GM19043 (cell line): ENCODE results near the gene HAUS2.
"Not testable (repeated sequence)": the region's sequence is repeated elsewhere in the genome, so short reads cannot be mapped to it uniquely, and the experiment has no call there.

Source experiments
- ATAC-seq: cut with Tn5 transposase; IDR thresholded peaks from one replicate; pipeline ENCODE4 v1.9.1; 2021; ENCODE audit warnings: low read depth; ENCODE audit not compliant: unreplicated experiment

Gene HAUS2

DNA sequence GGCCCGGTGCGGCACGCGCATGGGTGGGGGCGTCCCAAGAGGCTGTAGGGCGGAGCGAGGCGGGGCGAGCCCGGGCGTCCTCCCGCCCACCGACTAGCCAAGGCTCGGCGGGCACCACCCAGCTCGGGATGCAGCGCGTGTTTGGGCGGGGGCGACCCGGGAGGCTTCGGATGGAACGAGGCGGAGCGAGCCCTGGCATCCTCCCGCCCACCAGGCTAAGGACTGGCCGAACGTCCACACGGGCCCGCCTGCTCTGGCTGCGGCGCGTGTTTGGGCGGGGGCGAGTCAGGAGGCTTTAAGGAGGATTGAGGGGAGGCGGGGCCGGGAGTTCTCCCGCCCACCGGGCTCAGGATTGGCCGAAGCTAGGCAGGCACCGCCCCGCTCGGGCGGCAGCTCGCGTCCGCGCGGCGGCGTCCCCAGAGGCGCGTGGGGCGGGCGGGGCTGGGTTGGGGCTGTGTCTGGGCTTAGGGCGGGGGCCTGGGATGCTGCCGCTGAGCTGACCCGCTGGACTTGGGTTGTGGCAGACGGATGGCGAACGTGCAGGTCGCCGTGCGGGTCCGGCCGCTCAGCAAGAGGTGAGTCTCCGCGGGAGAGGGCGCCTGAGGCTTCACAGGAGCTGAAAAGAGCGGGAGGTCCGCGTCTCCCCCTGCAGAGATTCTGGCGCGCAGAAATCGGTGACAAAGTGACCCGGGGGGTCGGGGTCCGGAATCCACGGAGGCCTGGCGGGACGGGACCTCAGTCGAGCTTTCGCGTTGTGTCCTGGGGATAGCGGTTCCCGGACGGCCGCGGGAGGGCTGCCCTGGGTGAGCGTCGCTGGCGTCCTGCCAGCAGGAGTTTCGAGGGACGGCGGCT, 26.8 kb downstream of the HAUS2 start, which contains the start of gene STARD9:
STARD9 (plus strand) TSS at position 419 of the 852 bp plus-strand sequence; CDS start at position 529, 110 bp downstream.
- peak; percentile 92 for ATAC-seq

DNA sequence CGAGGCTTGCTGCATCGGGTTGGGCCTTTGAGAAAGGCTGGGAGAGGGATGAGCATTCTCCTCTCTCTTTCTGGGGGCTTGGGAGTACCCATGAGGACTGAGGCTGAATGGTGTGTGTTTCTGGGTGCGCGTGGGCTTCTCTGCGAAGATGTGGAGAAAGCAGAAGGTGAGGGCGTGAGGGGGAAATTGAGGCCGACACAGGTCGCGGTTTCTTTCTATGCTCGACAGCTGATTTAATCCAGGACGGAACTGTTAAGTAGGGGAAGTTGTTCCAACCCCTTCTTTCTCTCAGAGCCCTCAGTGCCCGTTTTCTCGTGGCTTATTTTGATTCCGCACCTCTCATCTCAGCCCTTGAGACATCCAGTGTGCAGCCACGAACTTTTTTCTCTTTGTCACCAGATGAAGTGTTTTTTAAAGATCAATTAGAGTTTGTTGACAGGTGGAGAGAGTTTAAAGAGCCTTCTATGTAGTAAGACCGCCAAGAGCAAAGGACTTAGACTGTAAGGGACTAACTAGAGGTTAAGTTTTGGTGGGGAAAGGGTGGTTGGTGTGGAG, 27.5 kb downstream of the HAUS2 start:
- ATAC-seq = no peak

DNA sequence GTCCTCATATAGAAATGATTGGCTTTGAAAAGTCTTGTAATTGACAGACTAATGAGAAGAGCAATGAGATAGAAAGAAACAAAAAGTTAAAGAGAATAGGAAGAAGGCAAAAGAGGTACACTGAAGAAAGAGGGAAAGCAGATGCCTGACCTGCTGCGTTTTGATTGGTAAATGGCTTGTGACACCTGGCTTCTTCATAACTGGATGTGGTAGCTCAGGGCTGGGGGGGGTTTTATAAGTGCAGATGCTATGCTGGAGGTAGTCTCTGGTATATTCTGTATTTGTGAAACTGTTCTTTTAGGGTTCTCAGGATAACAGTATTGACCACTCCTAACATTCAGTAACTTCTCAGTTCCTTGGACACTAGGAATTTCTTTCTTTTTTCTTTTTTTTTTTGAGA, 28.1 kb downstream of the HAUS2 start:
- ATAC-seq = no peak

DNA sequence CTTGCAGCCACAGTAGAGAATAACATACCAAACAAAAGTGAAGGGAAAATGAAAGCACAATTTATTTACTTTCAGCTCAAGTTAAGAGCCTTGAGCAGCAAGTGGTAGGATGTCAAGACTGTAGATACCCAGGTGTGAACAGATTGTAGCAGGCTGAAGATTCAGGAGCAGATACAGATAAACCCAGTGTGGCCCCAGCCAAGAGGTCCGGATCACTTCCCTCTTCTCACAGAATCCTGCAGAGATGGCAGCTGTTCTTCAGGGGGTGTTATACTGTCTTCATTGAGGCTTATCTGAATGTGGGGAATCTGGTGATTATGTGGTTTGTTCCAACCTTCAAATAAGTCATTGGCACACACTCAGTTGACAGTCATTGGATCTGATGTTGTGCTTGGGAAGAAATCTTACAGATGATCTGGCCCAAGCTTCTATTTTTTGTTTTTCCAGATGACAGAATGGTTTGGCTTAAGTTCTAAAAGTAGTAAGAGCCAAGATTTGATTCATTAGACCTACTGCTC, 28.9 kb downstream of the HAUS2 start:
- no peak for ATAC-seq

DNA sequence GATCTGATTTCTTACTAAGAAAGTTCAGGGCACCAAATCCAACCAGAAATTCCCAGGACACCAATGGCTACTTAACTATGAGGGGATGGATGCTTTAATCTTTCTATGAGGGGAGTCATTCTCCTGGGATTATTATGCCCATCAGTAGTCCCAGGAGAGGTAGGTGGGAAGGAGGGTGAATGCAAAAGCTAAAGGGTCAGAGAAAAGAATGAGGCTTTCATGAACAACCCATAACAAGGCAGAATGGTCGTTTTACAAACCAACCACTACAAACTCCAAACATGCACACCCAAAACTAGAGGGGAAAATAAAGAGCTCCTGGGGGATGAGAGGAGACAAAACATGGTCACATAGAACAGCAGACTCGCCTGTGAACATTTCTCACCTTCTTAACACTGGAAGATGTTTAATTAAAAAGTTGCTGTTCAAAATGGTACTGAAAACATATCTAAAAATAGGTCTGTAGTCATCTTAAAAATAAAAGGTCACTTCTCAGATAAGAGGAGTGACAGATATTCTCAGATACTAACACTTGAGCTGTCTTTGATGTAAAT, 30.4 kb downstream of the HAUS2 start:
- ATAC-seq = no peak

DNA sequence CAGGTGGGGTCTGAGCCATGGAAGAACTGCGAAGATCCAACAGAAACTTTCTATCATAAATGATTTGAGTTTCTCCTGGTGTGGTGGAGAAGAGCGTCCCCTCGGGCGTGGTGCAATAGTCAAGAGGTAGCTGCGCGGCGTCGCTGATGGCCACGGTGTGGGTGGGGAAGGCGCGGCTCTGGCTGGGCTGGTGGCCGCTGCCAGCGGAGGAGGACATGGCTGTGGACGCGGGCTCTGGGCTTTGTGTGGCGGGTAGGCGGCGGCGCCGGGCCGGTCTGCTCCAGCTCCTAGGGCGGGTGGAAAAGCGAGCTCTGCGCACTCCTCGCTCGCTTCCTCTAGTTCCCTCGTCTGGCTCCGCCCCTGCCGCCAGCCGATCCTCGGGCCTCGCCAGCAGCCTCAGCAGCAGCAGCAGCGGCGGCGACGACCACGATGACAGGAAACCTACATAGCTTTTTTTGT, 32.7 kb downstream of the HAUS2 start:
- ATAC-seq = peak; percentile 66

DNA sequence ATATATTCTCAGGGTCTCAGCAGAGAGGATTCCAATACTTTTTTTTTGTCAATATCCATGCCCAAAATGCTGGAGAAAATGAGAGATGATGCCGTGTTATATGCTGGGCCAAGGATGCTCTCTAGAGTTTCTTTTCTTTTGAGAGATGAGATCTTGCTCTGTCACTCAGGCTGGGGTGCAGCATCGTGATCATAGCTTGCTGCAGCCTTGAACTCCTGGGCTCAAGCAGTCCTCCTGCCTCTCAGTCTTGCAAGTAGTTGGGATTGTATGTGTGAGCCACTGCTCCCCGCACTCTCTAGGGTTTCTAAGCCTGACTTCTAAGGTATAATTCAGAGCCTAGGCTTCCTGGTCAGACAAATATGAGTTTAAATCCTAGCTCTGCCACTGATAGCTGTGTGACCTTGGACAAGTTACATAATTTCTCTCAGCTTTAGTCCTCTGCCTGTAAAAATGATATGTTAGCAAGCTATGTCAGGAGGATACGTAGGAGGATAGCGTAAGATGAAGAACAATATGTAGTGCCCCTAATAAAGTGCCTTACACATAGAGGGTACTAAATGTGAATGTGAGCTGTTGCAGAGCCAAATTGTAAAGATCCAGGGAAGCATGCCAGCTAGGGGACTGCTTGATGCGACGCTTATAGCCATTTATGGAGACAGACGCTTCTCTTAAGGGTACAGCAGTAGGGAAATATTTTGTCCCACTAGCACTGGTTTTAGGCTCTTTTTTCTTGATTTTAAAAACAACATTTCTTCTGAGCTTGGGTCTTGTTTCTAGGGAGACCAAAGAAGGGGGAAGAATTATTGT, 34.1 kb downstream of the HAUS2 start:
- ATAC-seq = no peak

DNA sequence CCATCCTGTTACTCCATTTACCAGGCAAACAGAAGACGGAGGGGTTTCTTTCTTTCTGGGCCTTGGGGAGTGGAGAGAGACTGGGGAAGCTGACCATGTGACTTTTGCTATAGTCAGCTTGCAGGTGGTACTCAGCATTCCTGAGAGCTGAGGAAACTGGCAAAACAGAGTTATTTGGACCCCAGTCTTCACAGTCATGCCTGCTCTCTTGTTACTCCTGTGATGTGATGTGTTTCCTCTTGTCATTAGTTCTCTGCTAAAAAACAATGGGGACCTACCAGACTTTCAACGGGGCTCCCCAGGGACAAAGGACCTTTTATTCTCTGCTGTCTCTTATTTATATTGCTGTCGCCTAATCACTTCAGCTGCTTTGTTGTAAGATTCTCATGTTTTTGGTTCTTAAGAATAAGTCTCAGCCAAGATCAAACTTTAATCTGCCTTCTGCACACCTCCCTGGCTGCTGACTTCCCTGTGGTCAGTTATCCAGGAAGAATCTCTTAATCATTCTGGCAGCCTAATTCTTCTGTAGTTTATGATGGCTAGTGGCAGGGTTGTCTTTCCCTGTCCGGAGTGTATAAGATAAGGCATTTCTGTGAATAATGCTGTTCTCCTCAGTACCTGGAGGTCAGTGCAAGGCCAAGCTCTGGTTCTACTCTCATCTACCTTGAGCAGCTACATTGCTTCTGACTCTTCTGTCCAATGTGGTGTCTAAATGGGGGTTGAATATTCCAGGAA, 35.6 kb downstream of the HAUS2 start:
- ATAC-seq = no peak

DNA sequence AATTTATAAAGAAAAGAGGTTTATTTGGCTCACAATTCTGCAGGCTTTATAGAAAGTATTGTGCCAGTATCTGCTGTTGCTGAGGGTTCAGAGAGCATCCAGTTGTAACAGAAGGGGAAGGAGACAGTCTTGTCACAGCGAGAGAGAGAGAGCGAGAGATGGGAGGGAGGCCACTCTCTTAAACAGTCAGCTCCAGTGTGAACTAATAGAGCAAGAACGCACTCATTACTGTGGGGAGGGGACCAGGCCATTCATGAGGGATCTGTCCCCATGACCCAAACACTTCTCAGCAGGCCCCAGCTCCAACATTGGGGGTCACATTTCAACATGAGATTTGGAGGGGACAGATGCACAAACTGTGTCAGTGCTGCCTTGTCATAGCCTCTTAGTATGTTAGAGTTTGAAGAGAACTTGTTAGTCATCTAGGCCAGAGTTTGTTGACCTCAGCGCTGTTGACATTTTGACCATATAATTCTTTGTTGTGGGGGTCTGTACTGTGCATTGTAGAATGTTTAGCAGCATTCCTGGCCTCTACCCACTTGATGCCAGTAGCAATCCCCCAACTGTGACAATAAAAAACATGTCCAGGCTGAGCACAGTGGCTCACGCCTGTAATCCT, 42.1 kb downstream of the HAUS2 start:
- ATAC-seq = no peak

DNA sequence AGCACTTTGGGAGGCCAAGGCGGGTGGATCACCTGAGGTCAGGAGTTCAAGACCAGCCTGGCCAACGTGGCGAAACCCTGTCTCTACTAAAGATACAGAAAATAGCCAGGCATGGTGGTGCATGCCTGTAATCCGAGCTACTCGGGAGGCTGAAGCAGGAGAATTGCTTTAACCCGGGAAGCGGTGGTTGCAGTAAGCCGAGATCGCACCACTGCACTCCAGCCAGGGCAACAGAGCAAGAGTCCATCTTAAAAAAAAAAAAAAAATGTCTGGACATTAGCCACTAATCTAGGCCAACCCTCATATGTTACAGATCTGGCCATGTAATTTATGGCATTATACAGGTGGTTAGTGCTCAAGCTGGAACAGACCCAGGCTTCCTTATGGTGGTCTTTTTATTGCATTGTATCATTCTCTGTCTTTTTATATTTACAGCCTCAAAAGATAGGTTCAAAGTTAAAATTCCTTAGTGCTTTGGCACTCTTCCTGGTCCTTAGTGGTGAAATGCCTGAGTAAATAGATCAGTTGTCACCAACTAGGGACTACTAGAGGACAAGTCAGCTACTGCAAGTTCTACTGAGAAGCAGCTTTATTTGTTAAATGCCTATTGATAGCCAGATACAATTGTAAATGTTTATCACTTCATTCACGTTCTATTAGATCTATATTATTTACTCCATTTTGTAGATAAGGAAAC, 42.7 kb downstream of the HAUS2 start:
- ATAC-seq = no peak

DNA sequence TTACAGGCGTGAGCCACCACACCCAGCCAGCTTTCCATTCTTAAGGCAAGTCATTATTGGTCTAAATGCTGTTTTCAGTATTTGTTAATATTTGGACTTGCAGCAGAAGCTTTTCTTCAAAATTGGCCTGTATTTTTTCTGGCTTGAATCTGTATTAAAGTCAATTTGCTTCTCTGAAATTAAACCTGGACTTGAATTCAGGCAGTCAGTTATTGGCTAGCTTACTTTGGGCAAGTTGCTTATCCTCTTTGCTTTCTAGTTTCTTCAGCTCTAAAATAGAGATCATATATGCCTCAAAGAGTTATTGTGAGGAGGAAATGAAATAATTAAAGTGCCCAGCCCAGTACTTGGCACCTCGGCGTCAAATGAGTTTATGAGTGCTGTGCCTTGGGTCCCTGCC, 44.1 kb downstream of the HAUS2 start:
- ATAC-seq = no peak

DNA sequence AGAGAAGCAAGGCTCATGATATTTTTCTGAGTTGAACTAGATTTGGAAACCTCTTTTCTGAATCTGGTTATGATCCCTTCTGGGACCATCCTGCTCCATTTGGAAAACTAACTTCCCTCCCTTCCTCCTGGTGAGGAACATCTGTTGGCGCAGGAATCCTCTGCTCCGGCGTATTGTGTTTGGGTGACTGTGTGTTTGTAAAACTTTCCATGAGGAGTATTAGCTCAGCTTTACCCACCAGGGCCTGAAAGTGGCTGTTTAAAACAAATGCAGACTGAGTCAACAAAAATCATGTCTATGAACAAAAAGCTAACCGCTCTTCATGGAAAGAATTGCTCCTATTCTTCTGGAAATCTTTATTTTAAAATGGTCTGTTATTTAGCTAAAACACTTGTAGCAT, 44.5 kb downstream of the HAUS2 start:
- no peak for ATAC-seq

DNA sequence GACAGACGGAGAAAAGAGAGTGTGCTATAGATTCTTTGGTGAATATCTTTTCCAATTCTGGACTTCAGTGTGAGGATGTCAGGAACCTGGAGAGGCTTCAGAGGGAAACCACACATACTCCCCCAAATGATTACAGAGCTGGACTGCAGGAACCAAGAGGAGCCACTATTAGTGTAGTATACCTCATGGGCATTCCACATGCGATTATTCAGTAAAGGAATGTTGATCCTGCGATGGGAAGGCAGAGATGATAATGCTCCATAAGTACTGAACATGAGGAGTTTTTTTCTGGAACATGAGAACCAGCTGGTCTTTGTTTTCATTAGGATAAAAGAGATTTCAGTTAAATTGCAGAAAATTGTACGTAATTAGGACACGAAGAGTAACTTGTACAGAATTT, 45.5 kb downstream of the HAUS2 start:
- ATAC-seq = no peak

DNA sequence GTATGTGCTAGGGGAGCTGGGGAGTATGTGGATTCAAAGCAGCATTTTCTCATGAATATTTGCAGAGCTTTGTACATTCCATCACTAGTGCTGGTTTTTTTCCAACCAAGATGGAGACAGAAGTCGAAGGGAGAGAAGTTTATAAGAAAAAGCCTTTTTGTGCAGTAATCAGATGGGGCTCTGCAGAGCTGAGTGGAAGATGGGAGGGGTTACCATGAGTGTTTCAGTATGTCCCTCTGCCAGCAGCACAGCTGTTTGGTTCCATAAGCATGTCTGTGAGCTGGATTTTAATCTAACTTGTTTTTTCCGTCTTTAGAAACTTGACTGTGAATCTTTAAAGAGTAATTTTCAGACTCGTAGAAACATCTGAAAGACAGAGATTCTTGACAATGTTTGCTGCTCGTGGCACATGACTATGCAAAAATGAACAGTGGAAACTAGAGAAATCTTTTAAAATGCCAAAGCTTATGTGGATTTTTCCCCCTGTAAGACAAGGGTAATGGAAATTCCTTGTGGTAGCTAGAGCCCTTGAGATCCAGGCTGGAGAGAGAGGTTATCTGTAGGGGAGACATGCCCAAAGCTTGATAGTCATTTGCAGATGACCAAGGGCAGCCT, 47.1 kb downstream of the HAUS2 start:
- no peak for ATAC-seq

DNA sequence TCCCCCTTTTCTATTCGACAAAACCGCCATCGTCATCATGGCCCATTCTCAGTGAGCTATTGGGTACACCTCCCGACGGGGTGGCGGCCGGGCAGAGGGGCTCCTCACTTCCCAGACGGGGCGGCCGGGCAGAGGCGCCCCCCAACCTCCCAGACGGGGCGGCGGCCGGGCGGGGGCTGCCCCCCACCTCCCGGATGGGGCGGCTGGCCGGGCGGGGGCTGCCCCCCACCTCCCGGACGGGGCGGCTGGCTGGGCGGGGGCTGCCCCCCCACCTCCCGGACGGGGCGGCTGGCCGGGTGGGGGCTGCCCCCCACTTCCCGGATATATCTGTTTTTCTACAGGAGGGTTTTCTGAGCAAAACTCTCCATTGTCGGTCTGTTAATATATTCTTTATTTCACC, 52.7 kb downstream of the HAUS2 start:
- not testable (repeated sequence) for ATAC-seq

DNA sequence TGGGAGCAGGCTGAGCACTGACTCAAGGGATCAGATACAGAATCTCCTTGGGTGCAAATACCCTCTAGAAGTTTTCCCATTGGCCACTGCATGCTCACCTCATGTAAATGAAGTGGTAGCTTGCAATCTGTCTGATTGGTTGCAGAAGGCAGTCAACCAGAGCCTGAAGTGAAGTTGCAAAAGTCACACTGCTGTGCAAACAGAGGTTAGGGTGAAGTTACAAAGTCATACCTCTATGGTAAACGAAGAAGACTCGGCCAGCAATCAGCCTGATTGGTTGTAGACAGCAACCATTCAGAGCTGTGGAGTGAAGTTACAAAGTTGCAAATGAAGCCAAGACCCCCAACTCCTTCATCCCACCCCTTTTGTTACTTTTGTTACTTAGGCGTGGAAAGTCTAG, 53.9 kb downstream of the HAUS2 start:
- no peak for ATAC-seq

DNA sequence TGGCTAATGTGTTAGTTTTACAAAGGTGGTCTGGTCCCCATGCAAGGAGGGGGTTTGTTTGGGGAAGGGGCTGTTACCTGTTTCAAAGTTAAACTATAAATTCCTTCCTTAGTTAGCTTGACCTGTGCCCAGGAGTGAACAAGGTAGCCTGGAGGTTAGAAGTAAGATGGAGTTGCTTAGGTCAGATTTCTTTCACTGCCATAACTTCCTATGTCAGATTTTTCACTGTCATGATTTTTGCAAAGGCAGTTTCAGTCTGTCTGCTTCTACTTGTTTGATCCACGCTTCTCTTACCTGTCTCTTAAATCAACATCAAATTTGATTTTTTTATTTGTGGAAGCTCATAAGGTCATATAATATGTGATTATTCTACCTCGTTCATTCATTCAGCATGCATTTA, 55.3 kb downstream of the HAUS2 start:
- ATAC-seq = no peak

DNA sequence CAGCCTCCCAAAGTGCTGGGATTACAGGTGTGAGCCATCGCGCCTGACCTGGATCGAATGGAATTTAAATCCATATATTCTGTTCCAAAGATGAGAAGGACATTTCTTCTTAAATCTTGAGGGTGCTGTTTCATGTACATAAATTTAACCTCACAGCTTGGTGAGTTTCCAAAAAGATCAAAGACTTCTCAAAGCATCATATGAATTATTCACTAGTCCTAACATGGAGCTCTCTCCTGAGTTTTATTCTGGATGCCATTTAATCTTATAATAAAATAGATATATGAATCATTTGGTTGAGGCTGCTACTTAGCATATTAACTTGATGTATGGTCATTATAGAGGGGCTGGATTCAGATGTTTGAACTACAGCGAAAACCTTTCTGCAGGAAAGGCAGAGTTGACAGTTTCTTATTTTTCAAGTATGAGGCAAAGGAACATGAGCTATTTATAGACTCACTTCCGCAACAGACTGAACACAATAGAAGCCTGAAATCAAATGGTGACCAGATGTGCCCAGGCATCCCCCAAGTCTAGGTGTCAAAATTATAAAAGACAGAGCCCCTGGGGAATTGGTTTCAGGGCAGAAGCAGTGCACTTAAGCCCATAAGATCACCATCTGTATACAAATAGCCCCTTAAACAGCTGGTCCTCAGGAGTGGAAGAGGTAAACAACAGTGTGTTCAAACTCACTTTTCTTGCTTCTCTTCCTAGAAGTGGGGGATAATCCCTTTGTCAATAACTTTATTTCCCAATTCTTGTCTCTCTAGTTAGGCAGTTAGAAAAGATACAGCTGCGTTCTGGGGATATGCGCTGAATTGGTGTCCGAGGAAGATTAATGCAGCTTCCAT, 56.5 kb downstream of the HAUS2 start:
- ATAC-seq = no peak
